K562 (cell line): ENCODE results near the gene BCL2A1. TPM values are rescaled to one million over a fixed set of nuclear protein-coding genes. Genes with fewer than 3 reads are reported as not detected.

Experiments
- ATAC-seq: fragments of 200-7000 bp; cut with Tn5 transposase; 3 replicates; pipeline ENCODE4 v1.9.1; 2020; ENCODE audit warnings: moderate library complexity
- BruUV-seq: library from RNA; stranded (reverse); fragments of 400-500 nt; replicated peaks from 2 replicates; lab custom pipeline; 2021; lab: Mats Ljungman, UMichigan
- CTCF ChIA-PET: fragments of 300-600 bp; formaldehyde crosslinking; extraction: SDS; loops from one replicate; lab custom pipeline; 2021; ENCODE audit warnings: low intra/inter-chr PET ratio; lab: Yijun Ruan, JAX
- POLR2A ChIA-PET: fragments of 300-600, 350-650 bp; sonication (Branson Sonifier 250); formaldehyde crosslinking; extraction: SDS; loops from one replicate; lab custom pipeline; 2021; ENCODE audit warnings: antibody characterized with exemption, inconsistent platforms; lab: Yijun Ruan, JAX
- DNase-seq, 4 experiments: peaks; one replicate each; pipeline versions ENCODE4 v3.0.0 to v3.0.0-alpha.2; 2011 to 2018; ENCODE audit warnings: low spot score in 3 of 4, mixed read lengths in 3 of 4; ENCODE audit errors: extremely low read depth in 1 of 4
- FAIRE-seq: peaks from 2 replicates; lab custom pipeline; 2011; peaks lifted over from hg19 to GRCh38; lab: Jason Lieb, UNC
- H2AFZ ChIP-seq: 2 replicates; pipeline ENCODE4 v1.6.0; 2011; ENCODE audit warnings: low read depth, low read length, control low read depth, inconsistent platforms
- H3K27ac ChIP-seq: fragments of 200-600 bp; 3 replicates; pipeline ENCODE4 v1.8.0; 2011; ENCODE audit warnings: low read depth, mild to moderate bottlenecking, control low read depth, inconsistent platforms, low read length, moderate library complexity, mixed read lengths; ENCODE audit errors: extremely low read depth
- H3K27me3 ChIP-seq, 2 experiments: fragments of 300-600 bp in 1 of 2; 2 replicates in 1 of 2; 3 replicates in 1 of 2; pipeline versions ENCODE4 v1.6.0 to v1.8.0; 2011; ENCODE audit warnings: inconsistent platforms in 2 of 2, low read length in 2 of 2, mild to moderate bottlenecking in 1 of 2, mixed read lengths in 1 of 2, moderate library complexity in 1 of 2; ENCODE audit not compliant: control insufficient read depth in 2 of 2, insufficient read depth in 2 of 2
- H3K36me3 ChIP-seq: fragments of 300-600 bp; 3 replicates; pipeline ENCODE4 v1.8.0; 2011; ENCODE audit warnings: mild to moderate bottlenecking, low read length, inconsistent platforms; ENCODE audit not compliant: control insufficient read depth, insufficient read depth
- H3K4me1 ChIP-seq, 2 experiments: fragments of 200-600 bp in 1 of 2; replicated peaks in 1 of 2; 2 replicates in 1 of 2; 3 replicates in 1 of 2; pipeline versions ENCODE4 v1.5.1 to v1.8.0; 2011; ENCODE audit warnings: inconsistent platforms in 2 of 2, low read length in 2 of 2, mild to moderate bottlenecking in 1 of 2, mixed read lengths in 1 of 2, moderate library complexity in 1 of 2; ENCODE audit not compliant: control insufficient read depth in 2 of 2, insufficient read depth in 2 of 2
- H3K4me2 ChIP-seq: 2 replicates; pipeline ENCODE4 v1.6.1; 2011; ENCODE audit warnings: low read length, control low read depth, inconsistent platforms, mixed read lengths; ENCODE audit not compliant: insufficient read depth
- H3K4me3 ChIP-seq: fragments of 200-600 bp; sonication (generic), shearing (Covaris generic); 2 replicates; pipeline ENCODE4 v1.5.1; 2016; ENCODE audit warnings: control low read depth, inconsistent platforms
- H3K79me2 ChIP-seq: fragments of 200-600 bp; 3 replicates; pipeline ENCODE4 v1.8.0; 2011; ENCODE audit warnings: low read length, inconsistent platforms; ENCODE audit not compliant: control insufficient read depth, insufficient read depth
- H3K9ac ChIP-seq, 2 experiments: 2 replicates each; pipeline versions ENCODE4 v1.6.0 to v1.6.1; 2011; ENCODE audit warnings: low read depth in 2 of 2, low read length in 2 of 2, control low read depth in 1 of 2, inconsistent platforms in 1 of 2, mild to moderate bottlenecking in 1 of 2, mixed read lengths in 1 of 2; ENCODE audit not compliant: insufficient read depth in 1 of 2
- H3K9me1 ChIP-seq: one replicate; pipeline ENCODE4 v1.6.0; 2011; ENCODE audit warnings: inconsistent platforms, mild to moderate bottlenecking, low read length, moderate library complexity; ENCODE audit not compliant: control insufficient read depth, insufficient read depth
- H3K9me3 ChIP-seq: replicated peaks from 2 replicates; pipeline ENCODE4 v1.5.1; 2011; ENCODE audit warnings: low read depth, low read length, inconsistent platforms; ENCODE audit not compliant: control insufficient read depth, insufficient read depth
- H4K20me1 ChIP-seq: replicated peaks from 2 replicates; pipeline ENCODE4 v1.6.1; 2011; ENCODE audit warnings: low read length, inconsistent platforms, mixed read lengths; ENCODE audit not compliant: control insufficient read depth, insufficient read depth
- AFF1 ChIP-seq, 2 experiments: fragments of 450-650 bp; IDR thresholded peaks; 2 replicates each; pipeline ENCODE4 v1.6.1; 2018; ENCODE audit warnings: mild to moderate bottlenecking in 2 of 2, low read depth in 1 of 2; ENCODE audit not compliant: partially characterized antibody in 2 of 2
- CEBPB ChIP-seq: fragments of 450-650 bp; IDR thresholded peaks from 2 replicates; pipeline ENCODE4 v1.6.1; 2016; ENCODE audit warnings: missing genetic modification characterization, missing compliant biosample characterization
- FOXO4 ChIP-seq: fragments of 450-650 bp; formaldehyde crosslinking; IDR thresholded peaks from 2 replicates; pipeline ENCODE4 v1.4.0; 2020; ENCODE audit warnings: mild to moderate bottlenecking, moderate library complexity
- REST ChIP-seq, 2 experiments: fragments of 450-650 bp; formaldehyde crosslinking in 1 of 2; IDR thresholded peaks; 2 replicates each; pipeline versions ENCODE4 v1.4.0 to v1.6.1; 2014 to 2020; ENCODE audit warnings: mild to moderate bottlenecking in 2 of 2, borderline replicate concordance in 1 of 2, low read depth in 1 of 2
- RFX1 ChIP-seq: fragments of 450-650 bp; IDR thresholded peaks from 2 replicates; pipeline ENCODE4 v1.6.1; 2016; ENCODE audit warnings: mild to moderate bottlenecking, moderate library complexity
- ZNF263 ChIP-seq: sonication (generic); formaldehyde crosslinking; IDR thresholded peaks from 2 replicates; pipeline ENCODE4 v1.8.0; 2022; ENCODE audit warnings: mild to moderate bottlenecking, missing genetic modification reagents, borderline replicate concordance
- WGBS: fragments of 100-300 bp; shearing (Covaris generic); methylation state at CpG from one replicate; pipeline ENCODE4 v1.1.6; 2016; ENCODE audit warnings: low coverage, mixed read lengths; ENCODE audit not compliant: insufficient coverage; ENCODE audit errors: missing lambda C conversion rate; 5-methylcytosine and 5-hydroxymethylcytosine counted together
- in situ Hi-C: fragments of 300-500 bp; cut with MboI; formaldehyde crosslinking; loops from 4 replicates; pipeline ENCODE4 v1.15.0; 2018; ENCODE audit warnings: inconsistent platforms, mixed read lengths
- intact Hi-C: fragments of 100-400 bp; cut with micrococcal nuclease; formaldehyde crosslinking; loops from 2 replicates; pipeline ENCODE4 v1.14.2; 2022
- polyA plus RNA-seq, 8 experiments: library from polyadenylated mRNA; depleted of rRNA in 4 of 8; stranded (reverse) in 5 of 8; unstranded in 3 of 8; fragments of >200 nt; fragmentation: Nextera tagmentation in 2 of 8; fragmentation: Illumina TruSeq in 1 of 8; extraction: Ambion mirVana in 2 of 8; extraction: Trizol in 1 of 8; gene quantifications; 2 replicates each; pipeline versions ENCODE4 v1.2.1 to v1.2.3, GENCODE V29; 2011 to 2014; ENCODE audit warnings: inconsistent platforms in 1 of 8, missing spikeins in 1 of 8
- total RNA-seq, 7 experiments: library from RNA; depleted of rRNA in 6 of 7; stranded (reverse); fragments of >200 nt in 6 of 7; fragmentation: Illumina TruSeq in 2 of 7; extraction: Trizol in 2 of 7; gene quantifications; 2 replicates each; pipeline versions ENCODE4 v1.2.1 to v1.2.3, GENCODE V29; 2011 to 2021; ENCODE audit warnings: low replicate concordance in 1 of 7

BCL2A1 gene
- total and polyA plus RNA-seq, 9 of the 15 experiments (the other 6 are each of a cell fraction or from before 2014, with no cell fraction given), result 0.11 to 1.2 (median 0.25) TPM; not detected in 4

GRCh38 chr15:79972863-79973262 is 1.9 kb upstream of the BCL2A1 start (continued):
- TF ChIP-seq FOXO4 (CRISPR knock-in tag) (no peak), CEBPB (tag) (no peak)

GRCh38 chr15:79970181-79970580 is 815 bp downstream of the BCL2A1 start:
- TF ChIP-seq REST (IDR thresholded peaks at IDR 0.05; ENCODE audit: borderline replicate concordance), result no peak
- TF ChIP-seq REST (CRISPR knock-in tag; IDR thresholded peaks at IDR 0.05; ENCODE audit: low read depth), result no peak
- peak; percentile 39 for TF ChIP-seq RFX1
- no peak for TF ChIP-seq AFF1 (IDR thresholded peaks at IDR 0.05; ENCODE audit: low read depth in 1 of 2, partially characterized antibody in 2 of 2)
- TF ChIP-seq ZNF263 (CRISPR knock-in tag), result no peak
- H3K4me1 ChIP-seq, result peaks cover 3 to 29% of the 10 kb centered on the region in 2 experiments; a peak in 4 of 5 replicates
- in situ Hi-C loops (no loop called here), intact Hi-C loops (no loop called here)
- H3K27ac ChIP-seq, result no peak overlapping the region
- H3K27me3 ChIP-seq, result no peaks in the 10 kb centered on the region
- no peaks in the 10 kb centered on the region for H3K79me2 ChIP-seq
- ChIA-PET CTCF (interaction anchor here (0.5 kb wide), 1 partner anchor 49 kb away, joined by 3 read pairs; no protein-coding TSS in a partner anchor), POLR2A (interaction anchor here (0.5 kb wide), 1 partner anchor 22 kb away, joined by 3 read pairs; no protein-coding TSS in a partner anchor)
- no peak overlapping the region for H3K4me2 ChIP-seq
- H4K20me1 ChIP-seq, result no peaks in the 10 kb centered on the region
- BruUV-seq, result no TSS peak
- no peak overlapping the region for H3K9ac ChIP-seq
- no peaks in the 10 kb centered on the region for H3K9me1 ChIP-seq
- FAIRE-seq (no peak), ATAC-seq (no peak), DNase-seq (no peak)
- no peaks in the 10 kb centered on the region for H3K9me3 ChIP-seq
- no peak overlapping the region for H3K4me3 ChIP-seq
- H3K36me3 ChIP-seq, result no peaks in the 10 kb centered on the region
- 33% methylated on average over 1 of the region's 1 CpG for WGBS
- H2AFZ ChIP-seq, result peak overlapping the region; percentile 85; the same call in 1 of the 2 replicates
